ENCODE measurements around the gene BUD31. TPM values are rescaled to one million over a fixed set of nuclear protein-coding genes. Genes with fewer than 3 reads are reported as not detected.

Gene BUD31
- total RNA-seq, 1 experiment from 2014 or later = 154 TPM

DNA sequence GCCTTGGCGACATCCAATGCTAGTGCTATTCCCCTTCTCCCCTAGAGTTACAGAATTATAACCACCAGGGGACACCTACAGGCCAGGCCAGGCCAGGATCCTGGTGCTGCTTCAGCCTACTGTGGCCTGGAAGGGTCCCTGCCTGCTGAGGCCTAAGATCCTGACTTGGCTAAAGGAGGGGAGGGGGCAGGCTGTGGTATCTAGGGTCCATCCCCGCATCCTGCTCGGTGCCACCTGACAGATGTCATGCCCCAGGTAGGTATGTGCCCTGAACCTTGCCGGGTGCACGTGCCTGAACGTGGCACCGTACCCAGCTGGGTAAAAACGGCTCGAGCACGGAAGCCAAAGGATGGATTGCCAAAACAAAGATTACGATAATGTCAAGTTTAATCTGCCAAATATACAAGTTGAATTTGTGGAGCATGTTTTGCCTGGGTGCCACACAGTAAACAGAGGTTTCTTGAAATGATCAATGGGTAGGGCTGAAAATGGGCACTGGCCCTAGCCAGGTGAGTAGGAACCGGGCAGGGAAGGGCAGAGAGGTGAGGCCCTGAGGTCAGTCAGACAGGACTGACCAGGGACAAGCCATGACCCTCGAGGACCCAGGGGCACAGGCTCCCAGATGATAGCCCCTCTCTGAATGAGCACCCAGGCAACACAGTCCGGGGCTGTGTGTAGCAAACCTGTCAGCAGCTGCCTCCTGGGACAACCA lies 13.0 kb upstream of the BUD31 start:
- TSS peak; percentile 92 for BruUV-seq (replicated peaks)
- RAD21 ChIA-PET (ENCODE audit: low non-redundant PET in 1 of 2, low total read pairs in 2 of 2, uncharacterized antibody in 2 of 2, unreplicated experiment in 2 of 2) = no interaction called here
- Histone ChIP-seq H3K79me2 (ENCODE audit: insufficient read depth, low read length) (peaks cover 8% of the 10 kb centered on the region; the same call in 1 of the 2 replicates), H3K9ac (ENCODE audit: low read length) (no peak overlapping the region), H3K9me3 (ENCODE audit: control insufficient read depth in 1 of 2, insufficient read depth in 1 of 2, low read depth in 1 of 2, low read length in 2 of 2) (no peaks in the 10 kb centered on the region), H3K27me3 (ENCODE audit: insufficient read depth, low read length) (no peaks in the 10 kb centered on the region), H3K4me1 (ENCODE audit: control insufficient read depth in 1 of 2, insufficient read depth in 2 of 2, low read length in 2 of 2) (peaks cover 0 to 16% of the 10 kb centered on the region in 2 experiments; a peak in 1 of 4 replicates), H2AFZ (ENCODE audit: low read depth, low read length, poor library complexity, severe bottlenecking) (no peak overlapping the region), H3K27ac (ENCODE audit: low read depth, low read length) (no peak overlapping the region), H3K4me3 (replicated peaks in 1 of 2; ENCODE audit: low read depth in 1 of 2, low read length in 2 of 2) (no peak overlapping the region), H3K9me2 (ENCODE audit: insufficient read depth) (no peaks in the 10 kb centered on the region), H3K4me2 (ENCODE audit: low read length) (no peak overlapping the region), H4K20me1 (ENCODE audit: insufficient read depth) (no peaks in the 10 kb centered on the region), H3K36me3 (ENCODE audit: control insufficient read depth in 1 of 2, insufficient read depth in 2 of 2, low read length in 2 of 2) (peaks cover 37 to 48% of the 10 kb centered on the region in 2 experiments)
- intact Hi-C loops (cut with micrococcal nuclease) = no loop called here
- no peak for DNase-seq (ENCODE audit: low read depth, low spot score)
- TF ChIP-seq SRF (IDR thresholded peaks at IDR 0.05; ENCODE audit: low read depth) (no peak), JUND (IDR thresholded peaks at IDR 0.05) (no peak), POLR2AphosphoS5 (IDR thresholded peaks at IDR 0.05; ENCODE audit: low read depth, low read length) (peak; percentile 19; the same call in 1 of the 2 replicates)
- TF ChIP-seq, protein P1, sequence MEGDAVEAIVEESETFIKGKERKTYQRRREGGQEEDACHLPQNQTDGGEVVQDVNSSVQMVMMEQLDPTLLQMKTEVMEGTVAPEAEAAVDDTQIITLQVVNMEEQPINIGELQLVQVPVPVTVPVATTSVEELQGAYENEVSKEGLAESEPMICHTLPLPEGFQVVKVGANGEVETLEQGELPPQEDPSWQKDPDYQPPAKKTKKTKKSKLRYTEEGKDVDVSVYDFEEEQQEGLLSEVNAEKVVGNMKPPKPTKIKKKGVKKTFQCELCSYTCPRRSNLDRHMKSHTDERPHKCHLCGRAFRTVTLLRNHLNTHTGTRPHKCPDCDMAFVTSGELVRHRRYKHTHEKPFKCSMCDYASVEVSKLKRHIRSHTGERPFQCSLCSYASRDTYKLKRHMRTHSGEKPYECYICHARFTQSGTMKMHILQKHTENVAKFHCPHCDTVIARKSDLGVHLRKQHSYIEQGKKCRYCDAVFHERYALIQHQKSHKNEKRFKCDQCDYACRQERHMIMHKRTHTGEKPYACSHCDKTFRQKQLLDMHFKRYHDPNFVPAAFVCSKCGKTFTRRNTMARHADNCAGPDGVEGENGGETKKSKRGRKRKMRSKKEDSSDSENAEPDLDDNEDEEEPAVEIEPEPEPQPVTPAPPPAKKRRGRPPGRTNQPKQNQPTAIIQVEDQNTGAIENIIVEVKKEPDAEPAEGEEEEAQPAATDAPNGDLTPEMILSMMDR (IDR thresholded peaks at IDR 0.05 in 2 of 3, conservative IDR thresholded peaks at IDR 0.05 in 1 of 3; ENCODE audit: borderline replicate concordance in 1 of 3, insufficient read depth in 1 of 3, low read depth in 2 of 3, low read length in 2 of 3) = peak in 1 of 3 experiments; percentile 9; a peak in 1 of 6 replicates
- POLR2A ChIA-PET = no interaction called here
- no peak for ATAC-seq
- CTCF ChIA-PET = no interaction called here

All from HCT116 (cell line).